ENCODE results near the gene HDHD2.

DNA sequence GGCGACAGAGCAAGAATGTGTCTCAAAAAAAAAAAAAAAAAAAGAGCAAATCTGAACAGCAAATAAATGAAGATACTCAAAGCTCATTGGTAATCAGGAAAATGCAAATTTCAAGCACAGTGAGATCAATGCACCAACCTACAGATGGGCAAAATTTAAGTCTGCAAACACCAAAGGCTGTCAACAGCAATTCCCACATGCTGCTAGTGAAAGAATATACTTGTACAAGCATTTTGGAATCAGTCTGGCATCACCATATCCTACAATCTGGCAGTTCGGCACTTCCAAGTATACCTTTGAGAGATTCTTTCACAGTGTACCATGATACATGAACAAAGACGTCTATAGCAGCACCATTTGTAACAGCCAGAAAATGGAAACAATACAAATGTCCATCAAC lies 4.1 kb downstream of the HDHD2 start:
- TF ChIP-seq EZH2 (IDR thresholded peaks at IDR 0.05; ENCODE audit: low read length, missing control alignments) = no peak
- TF ChIP-seq, protein P1, sequence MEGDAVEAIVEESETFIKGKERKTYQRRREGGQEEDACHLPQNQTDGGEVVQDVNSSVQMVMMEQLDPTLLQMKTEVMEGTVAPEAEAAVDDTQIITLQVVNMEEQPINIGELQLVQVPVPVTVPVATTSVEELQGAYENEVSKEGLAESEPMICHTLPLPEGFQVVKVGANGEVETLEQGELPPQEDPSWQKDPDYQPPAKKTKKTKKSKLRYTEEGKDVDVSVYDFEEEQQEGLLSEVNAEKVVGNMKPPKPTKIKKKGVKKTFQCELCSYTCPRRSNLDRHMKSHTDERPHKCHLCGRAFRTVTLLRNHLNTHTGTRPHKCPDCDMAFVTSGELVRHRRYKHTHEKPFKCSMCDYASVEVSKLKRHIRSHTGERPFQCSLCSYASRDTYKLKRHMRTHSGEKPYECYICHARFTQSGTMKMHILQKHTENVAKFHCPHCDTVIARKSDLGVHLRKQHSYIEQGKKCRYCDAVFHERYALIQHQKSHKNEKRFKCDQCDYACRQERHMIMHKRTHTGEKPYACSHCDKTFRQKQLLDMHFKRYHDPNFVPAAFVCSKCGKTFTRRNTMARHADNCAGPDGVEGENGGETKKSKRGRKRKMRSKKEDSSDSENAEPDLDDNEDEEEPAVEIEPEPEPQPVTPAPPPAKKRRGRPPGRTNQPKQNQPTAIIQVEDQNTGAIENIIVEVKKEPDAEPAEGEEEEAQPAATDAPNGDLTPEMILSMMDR (conservative IDR thresholded peaks at IDR 0.05 in 1 of 2, IDR thresholded peaks at IDR 0.05 in 1 of 2; ENCODE audit: low read depth in 1 of 2, low read length in 2 of 2) = no peak
